ENCODE results near the gene DEGS2.
"Not testable (repeated sequence)": the region's sequence is repeated elsewhere in the genome, so short reads cannot be mapped to it uniquely, and the experiment has no call there.

The DEGS2 gene

DNA sequence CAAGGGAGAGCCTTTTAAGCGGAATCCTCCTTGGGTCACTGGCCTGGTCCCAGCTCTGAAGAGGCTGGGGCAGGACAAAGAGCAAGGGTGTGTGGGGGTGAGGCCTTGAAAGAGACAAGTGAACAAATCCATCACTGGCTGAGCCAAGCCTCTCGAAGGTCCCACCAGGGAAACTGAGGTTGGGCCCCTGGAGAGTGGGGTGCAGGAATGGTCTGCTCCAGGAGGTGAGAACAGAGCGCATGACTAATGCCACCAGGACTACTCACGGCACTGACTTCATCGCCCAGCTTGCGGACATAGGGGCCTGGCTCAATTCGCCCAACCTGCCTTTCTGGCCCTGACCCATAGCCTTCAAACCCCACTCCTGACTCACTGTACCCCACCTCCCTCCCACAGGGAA is 19.2 kb upstream of the DEGS2 start:
- no peak for DNase-seq (ENCODE audit: low read depth)

DNA sequence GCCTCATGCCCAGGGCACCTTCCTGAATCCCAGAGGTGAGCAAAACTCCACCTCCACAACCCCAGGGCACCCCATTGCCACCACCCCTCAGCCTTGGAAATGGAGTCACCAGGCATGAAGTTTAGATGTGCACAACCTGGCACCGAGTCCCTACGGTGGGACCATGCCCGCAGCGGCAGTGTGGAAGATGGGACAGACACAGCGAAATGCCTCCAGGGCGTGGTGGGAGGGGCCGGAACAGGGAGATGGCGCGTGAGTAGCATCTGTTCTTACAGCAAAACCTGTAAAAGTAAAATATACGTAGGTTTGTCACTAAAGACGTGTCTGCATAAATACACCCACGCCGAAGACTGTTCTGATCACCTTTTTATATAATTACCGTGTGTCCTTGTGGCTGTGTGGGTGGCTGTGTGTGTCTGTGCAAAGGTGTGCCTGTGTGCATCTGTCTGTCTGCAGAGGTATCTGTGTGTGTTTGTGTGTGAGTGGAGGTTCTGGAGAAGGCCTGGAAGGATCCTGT is 17.4 kb upstream of the DEGS2 start:
- DNase-seq (ENCODE audit: low read depth), result no peak

DNA sequence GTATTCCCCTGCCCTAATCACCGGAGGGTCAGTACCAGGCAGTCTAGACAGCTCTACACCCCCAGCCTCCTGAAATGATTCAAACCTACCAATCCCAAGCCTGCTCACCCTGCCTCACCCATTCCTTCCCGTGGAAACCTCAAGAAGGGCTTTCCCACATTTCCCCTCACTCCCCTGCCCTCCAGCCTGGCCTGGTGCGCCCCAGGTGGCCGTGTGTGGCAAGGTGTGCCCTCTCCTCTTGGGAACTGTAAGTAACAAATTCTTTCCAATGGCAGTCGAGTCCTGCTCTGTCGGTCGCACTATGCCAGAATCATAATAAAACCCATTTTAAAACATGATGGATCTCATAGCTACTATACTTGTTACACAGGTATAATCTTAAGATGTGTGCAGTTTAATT is 13.9 kb upstream of the DEGS2 start:
- DNase-seq (ENCODE audit: low read depth), result no peak

DNA sequence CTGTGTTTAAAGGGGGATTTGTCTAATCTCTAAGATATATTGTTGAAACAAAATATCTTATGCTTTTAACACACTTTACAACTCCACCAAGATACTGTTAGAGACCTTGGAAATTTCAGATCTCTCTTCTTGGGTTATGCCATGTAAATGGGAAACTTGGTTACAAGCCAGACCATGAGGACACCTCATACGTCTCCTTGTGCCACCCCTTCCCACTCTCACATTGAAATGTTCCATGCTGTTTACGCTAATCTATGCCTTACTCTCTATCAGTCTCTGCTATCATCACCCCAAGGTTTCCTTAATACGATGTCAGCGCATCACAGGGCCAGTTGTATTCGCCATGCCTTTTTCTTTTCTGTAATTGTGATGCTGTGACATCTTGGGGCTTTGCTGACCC is 13.4 kb upstream of the DEGS2 start:
- DNase-seq (ENCODE audit: low read depth), result no peak

DNA sequence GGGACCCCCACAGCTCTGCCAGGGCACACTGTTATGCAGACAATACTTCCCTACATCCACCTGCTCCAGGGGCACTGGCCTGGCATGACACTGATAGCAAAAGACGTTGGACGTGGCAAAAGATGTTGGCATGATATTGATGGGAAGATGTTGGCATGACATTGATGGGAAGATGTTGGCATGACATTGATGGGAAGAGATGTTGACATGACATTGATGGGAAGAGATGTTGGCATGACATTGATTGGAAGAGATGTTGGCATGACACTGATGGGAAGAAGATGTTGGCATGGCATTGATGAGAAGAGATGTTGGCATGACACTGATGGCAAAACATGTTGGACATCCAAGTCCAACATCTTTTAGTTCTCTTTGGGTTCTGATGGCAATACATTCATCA is 11.4 kb upstream of the DEGS2 start:
- no peak for DNase-seq (ENCODE audit: low read depth)

DNA sequence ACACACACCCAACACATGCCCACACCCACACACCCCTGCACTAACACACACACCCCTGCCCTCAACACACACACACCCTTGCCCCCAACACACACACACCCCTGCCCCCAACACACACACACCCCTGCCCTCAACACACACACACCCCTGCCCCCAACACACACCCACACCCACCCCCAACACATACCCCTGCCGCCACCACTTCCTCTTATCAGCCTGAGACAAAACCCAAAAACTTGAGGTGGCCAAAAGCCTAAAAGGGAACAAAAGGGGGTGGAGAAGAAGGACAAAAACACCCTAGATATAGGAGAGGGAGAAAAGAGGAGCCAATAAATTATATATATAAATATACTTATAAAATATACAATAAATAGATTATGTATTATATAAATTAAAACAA is 9.1 kb upstream of the DEGS2 start:
- no peak for DNase-seq (ENCODE audit: low read depth)

DNA sequence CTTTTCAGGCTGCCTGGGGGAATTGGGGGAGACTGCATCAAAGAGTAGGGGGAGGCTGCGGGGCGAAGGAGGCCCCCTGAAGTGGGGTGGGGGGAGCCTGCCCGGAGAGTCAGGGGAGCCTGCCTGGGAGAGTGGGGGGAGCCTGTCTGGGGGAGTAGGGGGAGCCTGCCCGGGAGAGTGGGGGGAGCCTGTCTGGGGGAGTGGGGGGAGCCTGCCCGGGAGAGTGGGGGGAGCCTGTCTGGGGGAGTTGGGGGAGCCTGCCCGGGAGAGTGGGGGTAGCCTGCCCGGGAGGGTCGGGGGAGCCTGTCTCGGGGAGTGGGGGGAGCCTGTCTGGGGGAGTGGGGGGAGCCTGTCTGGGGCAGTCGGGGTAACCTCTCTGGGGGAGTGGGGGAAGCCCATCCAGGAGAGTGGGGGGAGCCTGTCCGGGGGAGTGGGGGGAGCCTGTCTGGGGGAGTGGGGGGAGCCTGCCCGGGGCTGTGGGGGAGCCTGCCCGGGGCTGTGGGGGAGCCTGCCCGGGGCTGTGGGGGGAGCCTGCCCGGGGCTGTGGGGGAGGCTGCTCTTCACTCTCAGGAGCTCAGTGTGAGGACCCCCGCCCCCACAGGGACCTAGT is 6.5 kb upstream of the DEGS2 start:
- no peak for DNase-seq (ENCODE audit: low read depth)

DNA sequence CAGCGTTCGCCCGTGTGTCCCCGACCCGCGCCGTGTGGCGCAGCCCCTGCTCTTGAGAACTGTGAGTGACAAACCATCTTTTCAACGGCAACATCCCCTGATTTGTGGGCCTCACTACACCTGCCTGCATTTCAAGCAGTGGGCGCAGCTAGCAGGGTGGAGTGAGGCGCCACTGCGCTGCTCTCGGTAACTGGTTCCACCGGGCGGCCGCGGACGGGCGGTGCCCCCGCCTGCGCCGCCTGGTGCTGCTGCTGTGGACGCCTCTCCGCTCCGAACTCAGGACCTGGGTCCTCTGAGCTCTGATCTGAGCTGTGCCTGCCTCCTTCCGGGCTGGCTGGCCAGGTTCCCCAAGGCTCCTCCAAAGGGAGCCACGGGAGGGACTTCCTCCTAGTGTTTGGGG is 5.9 kb upstream of the DEGS2 start:
- DNase-seq (ENCODE audit: low read depth), result no peak

DNA sequence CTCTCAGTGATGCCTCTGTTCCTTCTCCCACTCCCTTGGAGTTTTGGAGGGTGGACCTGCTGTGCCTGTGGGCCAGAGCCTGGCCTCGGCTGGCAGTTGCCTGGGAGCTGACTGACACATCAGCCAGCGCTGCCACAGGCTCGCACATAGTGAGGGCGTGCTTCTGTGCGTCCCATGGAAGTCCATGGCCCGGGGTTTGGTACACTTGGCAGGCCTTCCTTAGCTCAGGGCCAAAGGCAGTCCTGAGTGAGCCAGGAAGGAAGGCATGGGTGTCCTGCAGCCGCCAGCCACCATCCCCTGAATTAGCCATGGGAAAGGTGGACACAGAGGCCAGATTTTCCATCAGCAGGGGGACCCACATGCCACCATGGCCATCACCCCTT is 1.1 kb upstream of the DEGS2 start:
- no peak for DNase-seq (ENCODE audit: low read depth)

DNA sequence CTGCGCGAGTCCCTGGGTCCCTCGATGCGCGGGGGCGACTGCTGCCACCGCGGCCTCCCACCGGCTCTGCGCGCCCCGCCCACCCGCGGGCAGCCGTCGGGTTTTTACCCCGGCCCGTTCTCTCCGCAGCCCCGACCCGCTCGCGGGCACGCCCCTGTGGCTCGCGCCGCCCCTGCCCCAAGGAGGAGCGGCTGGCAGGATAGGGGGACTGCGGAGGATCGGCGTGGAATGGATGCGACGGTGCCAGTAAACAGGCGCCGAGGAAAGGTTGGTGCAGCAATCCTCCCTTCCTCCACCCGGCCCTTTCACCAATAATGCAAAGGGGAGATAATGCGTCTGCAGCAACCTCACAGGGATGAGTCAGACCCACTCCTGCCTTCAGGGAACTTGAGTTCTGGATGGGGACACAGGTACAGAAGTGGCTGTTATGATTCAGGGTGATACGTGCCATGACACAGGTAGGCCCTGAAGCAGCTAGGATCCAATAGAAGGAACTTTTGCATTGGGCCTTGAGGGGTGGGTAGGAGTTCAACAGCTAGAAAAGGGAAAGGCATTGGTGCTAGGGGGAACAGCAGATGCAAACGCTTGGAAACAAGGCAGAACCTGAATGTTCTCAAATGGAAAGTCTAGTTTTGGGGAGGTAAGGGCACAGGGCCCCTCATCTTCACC is 554 bp upstream of the DEGS2 start:
- DNase-seq (ENCODE audit: low read depth), result no peak

DNA sequence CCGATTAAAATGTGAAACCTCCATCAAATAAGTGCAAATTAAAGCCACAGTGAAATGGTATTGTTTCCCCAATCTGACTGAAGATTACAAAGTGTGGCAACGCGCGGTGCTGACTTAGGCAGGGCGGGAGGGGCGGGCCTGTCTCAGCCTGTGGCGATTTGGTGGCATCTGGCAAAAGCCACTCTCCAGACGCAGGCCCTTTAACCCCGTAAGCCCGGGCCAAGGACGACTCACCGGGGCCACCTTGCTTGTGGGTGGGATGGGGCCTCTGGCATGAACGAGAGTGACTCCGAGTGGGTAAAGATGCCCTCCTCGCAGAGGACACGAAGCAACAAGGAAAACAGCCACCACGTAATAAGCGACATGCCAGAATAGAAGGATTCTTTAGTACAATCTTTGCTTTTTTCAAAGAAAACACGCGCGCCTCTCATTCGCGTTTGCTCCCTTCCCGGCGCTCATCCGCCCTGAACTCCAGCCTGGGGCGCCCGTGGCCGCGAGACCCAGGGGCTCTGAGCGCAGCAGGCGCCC is 815 bp downstream of the DEGS2 start:
- DNase-seq (ENCODE audit: low read depth), result no peak

DNA sequence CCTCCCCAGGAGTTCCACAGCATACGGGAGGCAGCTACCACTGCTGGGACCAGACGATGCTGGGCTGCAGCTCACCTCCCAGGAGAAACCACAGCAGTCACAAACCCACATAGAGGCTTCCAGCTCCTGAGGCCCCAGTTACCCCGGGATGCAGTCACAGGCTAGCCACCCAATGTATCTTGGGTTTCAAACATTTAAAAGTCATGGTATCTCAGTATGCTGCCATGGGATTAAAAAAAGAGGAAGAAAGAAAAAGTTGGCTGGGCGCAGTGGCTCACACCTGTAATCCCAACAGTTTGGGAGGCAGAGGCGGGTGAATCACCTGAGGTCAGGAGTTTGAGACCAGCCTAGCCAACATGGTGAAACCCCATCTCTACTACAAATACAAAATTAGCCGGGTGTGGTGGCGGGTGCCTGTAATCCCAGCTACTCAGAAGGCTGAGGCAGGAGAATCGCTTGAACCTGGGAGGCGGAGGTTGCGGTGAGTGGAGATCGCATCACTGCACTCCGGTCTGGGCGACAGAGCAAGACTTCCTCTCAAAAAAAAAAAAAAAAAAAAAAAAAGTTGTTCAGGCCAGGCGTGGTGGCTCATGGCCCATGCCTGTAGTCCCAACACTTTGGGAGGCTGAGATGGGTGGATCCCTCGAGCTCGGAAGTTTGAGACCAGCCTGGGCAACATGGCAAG is 1.8 kb downstream of the DEGS2 start:
- DNase-seq (ENCODE audit: low read depth), result not testable (repeated sequence)

DNA sequence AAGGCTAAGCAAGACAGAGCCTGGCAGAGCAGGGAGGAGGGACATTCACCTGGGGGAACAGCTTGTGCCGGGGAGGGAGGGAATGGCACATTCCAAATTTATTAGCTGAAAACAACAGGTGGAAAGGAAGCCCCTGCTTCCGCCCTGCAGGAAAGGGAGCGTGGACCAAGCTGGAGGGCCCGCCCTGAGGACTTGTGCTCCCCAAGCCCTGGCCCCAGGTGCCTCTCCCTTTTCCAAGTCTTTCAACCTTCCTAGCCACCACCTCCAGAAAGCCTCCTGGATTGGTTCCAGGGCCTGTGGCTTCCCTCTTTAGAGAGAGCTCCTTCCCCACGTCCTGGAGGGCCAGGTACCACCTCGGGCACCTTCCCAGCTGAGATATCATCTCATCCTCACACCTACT is 2.7 kb downstream of the DEGS2 start:
- no peak for DNase-seq (ENCODE audit: low read depth)

DNA sequence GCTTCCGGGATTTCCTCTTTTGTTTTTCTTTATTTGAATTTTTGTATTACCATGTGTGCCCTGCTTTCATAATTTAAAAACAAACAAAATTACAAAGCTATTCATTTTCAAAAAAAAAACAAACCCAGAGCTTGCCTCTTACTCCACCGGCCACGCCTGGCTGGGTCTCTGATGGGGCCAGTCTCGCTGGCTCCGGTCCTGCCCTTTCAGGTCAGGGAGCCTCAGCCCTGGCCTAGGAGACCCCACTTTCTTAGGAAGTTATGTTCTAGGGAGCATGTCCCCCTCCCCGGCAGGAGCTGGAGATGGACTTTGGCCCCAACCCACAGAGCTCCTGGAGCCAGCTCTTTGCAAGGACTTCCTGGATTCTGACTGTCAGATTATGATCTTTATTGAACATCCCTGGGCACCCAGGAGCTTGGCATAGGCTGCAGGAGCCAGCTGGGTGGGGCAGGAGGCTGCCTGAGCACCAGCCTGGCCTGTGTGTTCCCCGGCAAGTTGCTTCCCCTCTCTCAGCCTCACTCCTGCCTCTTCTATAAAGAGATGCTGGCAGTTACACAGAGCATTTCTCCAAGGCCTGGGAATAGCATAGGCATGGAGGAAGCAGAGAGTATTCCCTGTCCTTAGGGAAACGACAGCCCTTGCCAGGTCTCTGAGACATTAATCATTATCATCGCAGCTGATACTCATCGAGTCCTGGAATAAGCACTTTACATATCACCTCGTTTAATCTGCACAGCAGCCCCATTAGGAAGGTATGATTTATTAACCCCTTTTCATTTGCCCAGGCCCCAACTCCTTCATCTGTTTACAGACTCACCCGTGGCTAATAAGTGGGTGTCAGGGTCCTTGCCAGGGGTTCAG is 3.5 kb downstream of the DEGS2 start:
- DNase-seq (ENCODE audit: low read depth), result no peak

DNA sequence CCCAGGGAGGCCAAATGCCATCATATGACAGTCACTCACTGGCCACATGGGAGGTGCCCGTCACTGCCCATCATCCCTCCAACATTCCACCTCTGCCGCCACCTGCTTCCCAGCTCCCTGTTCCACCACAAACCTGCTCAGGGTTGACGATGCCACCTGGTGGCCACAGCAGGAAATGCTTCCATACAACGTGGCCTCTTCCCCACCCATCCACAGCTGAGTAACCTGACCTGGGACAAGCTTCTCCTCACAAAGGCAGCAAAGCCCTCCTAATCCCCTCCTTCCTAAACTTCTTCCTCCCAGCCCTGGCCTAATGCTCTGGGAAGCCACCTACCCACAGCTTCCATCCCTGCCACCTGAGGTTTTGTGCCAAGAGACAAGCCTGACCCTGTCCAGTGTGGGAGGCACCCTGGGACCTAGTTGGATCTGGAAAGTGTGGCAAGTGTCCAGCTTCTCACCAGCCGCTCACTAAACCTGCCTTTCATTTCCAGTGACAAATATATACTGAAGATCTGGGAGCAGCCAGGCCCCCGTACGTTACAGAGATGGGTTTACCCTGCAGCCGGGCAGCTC is 4.3 kb downstream of the DEGS2 start:
- DNase-seq (ENCODE audit: low read depth), result peak; percentile 54

DNA sequence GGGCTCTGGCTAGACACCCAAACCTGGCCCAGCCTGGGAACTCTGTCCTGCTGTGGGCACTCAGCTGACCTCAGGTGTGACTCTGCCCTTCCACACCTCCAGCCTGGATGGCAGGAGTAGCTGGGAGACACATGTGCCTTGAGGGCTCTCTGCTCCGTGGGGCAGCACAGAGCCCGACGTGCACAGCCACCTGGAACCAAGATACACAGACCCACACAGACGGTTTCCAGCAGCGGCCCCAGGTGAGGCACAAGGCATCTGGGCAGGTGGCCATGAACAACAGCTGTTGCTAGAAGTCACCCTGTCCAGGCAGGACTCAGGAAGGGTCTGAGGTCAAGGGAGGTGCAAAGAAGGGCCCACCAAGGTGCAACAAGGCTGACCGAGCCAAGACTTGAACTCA is 5.9 kb downstream of the DEGS2 start:
- no peak for DNase-seq (ENCODE audit: low read depth)

DNA sequence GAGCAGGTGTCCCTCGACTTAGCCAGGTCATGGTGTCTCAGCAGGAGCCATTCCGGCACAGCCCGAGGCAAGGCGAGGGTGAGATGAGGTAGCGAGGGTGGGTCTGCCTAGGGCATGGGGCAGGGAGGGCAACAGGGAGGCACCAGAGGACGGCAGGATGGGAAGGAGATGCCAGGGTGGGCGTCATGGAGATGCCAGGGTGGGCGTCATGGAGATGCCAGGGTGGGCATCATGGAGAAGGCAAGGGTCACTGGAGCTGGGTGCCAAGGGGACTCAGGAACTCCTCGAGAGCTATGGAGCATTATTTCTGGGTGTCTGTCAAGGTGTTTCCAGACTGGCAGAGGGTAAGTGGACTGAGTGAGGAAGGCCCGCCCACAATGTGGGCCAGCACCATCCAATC is 7.4 kb downstream of the DEGS2 start:
- no peak for DNase-seq (ENCODE audit: low read depth)

DNA sequence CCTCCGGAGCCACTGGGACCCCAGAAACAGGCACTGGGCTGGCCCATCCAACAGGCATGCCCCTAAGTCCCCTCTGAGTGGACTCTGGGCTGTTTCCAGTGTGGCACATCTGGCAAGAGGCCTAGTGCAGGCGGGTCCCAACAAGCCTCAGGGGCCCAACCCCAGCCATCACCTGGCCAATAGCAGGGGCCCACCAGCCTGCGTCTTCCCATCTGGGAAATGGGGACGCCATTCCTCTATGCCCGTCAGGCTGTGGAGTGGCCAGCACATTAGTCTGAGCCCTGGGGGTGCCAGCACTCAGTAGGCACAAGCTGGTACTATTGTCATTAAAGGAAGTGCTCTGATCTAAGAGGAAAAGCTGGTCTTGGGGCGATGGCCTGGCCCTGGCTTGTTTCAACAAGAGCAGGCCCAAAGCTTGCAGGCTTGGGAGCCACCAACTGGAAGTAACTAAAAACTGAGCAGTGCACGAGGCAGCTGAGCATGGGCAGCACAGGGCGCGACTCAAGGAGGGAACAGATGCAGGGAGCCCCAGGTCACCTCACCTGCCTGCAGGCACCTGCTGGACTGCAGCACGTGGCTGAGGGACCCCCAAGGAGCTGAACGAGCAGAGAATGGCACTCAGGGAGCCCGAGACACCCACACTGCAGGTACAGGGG is 8.4 kb downstream of the DEGS2 start:
- no peak for DNase-seq (ENCODE audit: low read depth)

DNA sequence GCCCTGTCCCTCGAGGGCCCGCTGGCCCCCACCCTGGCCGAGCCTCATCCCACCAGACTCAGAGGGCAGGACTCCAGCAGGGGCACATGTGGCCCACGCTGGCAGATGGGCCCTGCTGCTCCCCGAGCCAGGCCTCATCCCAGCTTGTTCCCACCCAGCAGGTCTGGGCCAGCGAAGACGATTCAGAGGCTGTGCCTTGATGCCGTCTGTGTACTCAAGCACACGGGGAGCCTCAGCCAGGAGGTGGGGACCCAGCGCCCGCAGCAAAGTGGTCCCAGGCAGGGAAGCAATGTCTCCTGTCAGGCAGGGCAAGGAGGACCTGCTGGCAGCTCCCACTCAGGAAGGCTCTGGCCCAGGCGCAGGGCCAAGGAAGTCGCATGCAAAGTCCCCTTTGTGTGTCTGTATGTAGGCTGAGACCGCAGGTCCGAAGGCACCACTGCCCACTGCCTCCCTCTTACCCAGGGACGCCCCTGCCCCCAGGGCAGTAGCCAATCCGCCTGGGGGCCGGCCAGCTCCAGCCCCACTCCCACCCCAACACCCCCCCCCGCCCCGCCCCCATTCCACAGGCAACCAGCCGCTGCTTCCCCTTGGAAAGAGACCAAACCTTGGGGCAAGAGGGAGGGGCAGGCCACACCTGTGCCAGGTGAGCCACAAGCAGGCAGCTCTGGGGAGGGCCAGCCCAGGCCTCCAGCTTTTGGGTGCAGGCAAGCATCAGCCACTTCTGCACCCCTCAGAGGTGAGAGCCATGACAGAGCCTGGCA is 9.4 kb downstream of the DEGS2 start:
- no peak for DNase-seq (ENCODE audit: low read depth)

DNA sequence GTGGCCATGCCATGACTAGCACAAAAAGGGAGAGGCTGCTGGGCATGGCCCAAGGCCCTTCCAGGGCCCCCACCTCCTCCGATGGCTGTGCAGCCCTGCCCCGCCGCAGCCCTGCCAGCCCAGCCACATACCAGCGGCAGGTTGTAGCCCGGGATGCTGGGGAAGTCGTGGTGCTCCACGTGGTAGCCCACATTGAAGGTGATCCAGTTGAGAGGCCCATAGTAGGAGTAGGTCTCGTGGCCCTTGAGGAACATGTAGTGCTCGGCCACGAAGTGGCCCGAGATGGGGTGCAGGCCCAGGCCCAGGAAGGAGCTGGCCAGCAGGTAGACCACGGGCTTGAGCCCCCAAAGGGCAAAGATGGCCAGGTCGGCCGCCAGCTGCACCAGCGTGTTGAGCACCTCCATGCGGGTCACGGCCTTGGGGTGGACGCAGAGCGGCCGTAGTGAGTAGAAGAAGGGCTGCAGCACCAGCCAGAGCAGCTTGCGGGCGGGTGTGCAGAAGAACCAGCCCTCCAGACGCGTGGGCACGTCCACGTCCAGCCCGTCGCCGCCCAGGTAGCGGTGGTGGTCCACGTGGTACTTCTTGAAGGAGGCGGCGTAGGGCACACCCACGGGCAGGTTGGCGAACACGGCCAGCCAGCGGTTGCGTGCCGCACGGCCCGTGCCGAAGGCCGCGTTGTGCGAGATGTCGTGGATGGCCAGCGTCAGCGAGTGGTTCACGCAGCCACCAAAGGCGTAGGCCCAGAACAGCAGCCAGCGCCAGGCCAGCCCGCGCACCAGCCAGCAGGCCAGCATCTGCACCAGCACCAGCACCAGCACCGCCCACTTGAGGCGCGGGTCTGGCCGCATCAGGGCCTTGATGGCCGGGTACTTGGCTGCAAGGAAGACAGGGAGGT is 10.4 kb downstream of the DEGS2 start:
- DNase-seq (ENCODE audit: low read depth), result no peak
